K562 (cell line): Measurements from ENCODE around the gene RBX1. TPM values are rescaled to one million over a fixed set of nuclear protein-coding genes. Genes with fewer than 3 reads are reported as not detected.
A peak's percentile ranks its signal among the peaks of the same experiment; 100 is the strongest.

ENCODE experiments used
- ASH1L ChIP-seq: fragments of 450-650 bp; IDR thresholded peaks from 2 replicates; pipeline ENCODE4 v1.6.1; 2018; ENCODE audit warnings: borderline replicate concordance, mild to moderate bottlenecking, low read depth; ENCODE audit not compliant: partially characterized antibody
- CHD4 ChIP-seq: fragments of 200-600 bp; sonication (generic); IDR thresholded peaks from 3 replicates; pipeline ENCODE4 v1.6.1; 2012; ENCODE audit warnings: low read depth, mild to moderate bottlenecking, mixed read lengths, low read length, inconsistent platforms; ENCODE audit not compliant: insufficient read depth, insufficient replicate concordance, poor library complexity, severe bottlenecking
- DMBX1 ChIP-seq: fragments of 250-450 bp; sonication (Bioruptor Pico); IDR thresholded peaks from 2 replicates; pipeline ENCODE4 v1.8.0; 2022; ENCODE audit warnings: inconsistent platforms, mild to moderate bottlenecking, moderate library complexity, borderline replicate concordance
- ETV5 ChIP-seq: sonication (generic); formaldehyde crosslinking; IDR thresholded peaks from 2 replicates; pipeline ENCODE4 v1.4.0; 2020; ENCODE audit warnings: low read depth, mild to moderate bottlenecking, missing genetic modification reagents
- HMG20B ChIP-seq: fragments of 250-450 bp; sonication (Bioruptor Pico); IDR thresholded peaks from 2 replicates; pipeline ENCODE4 v1.5.0; 2021; ENCODE audit warnings: mild to moderate bottlenecking
- NR2C1 ChIP-seq, 2 experiments: fragments of 450-650 bp; IDR thresholded peaks; 2 replicates each; pipeline ENCODE4 v1.6.1; 2017; ENCODE audit warnings: mild to moderate bottlenecking in 2 of 2, antibody characterized with exemption in 1 of 2, inconsistent platforms in 1 of 2, missing compliant biosample characterization in 1 of 2, missing genetic modification characterization in 1 of 2
- NR2C2 ChIP-seq, 2 experiments: fragments of 200-800 bp in 1 of 2; sonication (Bioruptor generic) in 1 of 2; sonication (generic) in 1 of 2; formaldehyde crosslinking in 1 of 2; IDR thresholded peaks; 2 replicates each; pipeline versions ENCODE4 v1.6.1 to v1.8.0; 2016 to 2022; ENCODE audit warnings: mild to moderate bottlenecking in 1 of 2, missing compliant biosample characterization in 1 of 2, missing genetic modification characterization in 1 of 2, missing genetic modification reagents in 1 of 2
- RBM25 ChIP-seq: fragments of 200-400 bp; formaldehyde crosslinking; IDR thresholded peaks from 2 replicates; pipeline ENCODE4 v1.6.1; 2018; ENCODE audit warnings: low read length, low read depth, moderate library complexity; ENCODE audit not compliant: severe bottlenecking
- RNF2 ChIP-seq: sonication (generic); IDR thresholded peaks from 2 replicates; pipeline ENCODE4 v1.6.1; 2016
- SFPQ ChIP-seq: fragments of 200-400 bp; formaldehyde crosslinking; IDR thresholded peaks from 2 replicates; pipeline ENCODE4 v1.6.1; 2017; ENCODE audit warnings: mild to moderate bottlenecking, low read depth, low read length, moderate library complexity
- SRSF9 ChIP-seq: fragments of 200-400 bp; formaldehyde crosslinking; IDR thresholded peaks from 2 replicates; pipeline ENCODE4 v1.6.1; 2017; ENCODE audit warnings: low read depth, low read length, borderline replicate concordance
- TSC22D4 ChIP-seq: fragments of 450-650 bp; IDR thresholded peaks from 2 replicates; pipeline ENCODE4 v1.6.1; 2016; ENCODE audit warnings: missing genetic modification characterization, missing biosample characterization, control low read depth
- ZBTB34 ChIP-seq: fragments of 250-450 bp; sonication (Bioruptor Pico); IDR thresholded peaks from 2 replicates; pipeline ENCODE4 v1.8.0; 2021; ENCODE audit warnings: mild to moderate bottlenecking, moderate library complexity
- ZNF133 ChIP-seq: fragments of 250-450 bp; sonication (Bioruptor Pico); IDR thresholded peaks from 2 replicates; pipeline ENCODE4 v1.4.0; 2020; ENCODE audit warnings: mild to moderate bottlenecking
- ZNF143 ChIP-seq: sonication (generic); formaldehyde crosslinking; IDR thresholded peaks from 2 replicates; pipeline ENCODE4 v1.9.0; 2022; ENCODE audit warnings: mild to moderate bottlenecking, missing genetic modification reagents
- ZNF518B ChIP-seq: fragments of 250-450 bp; sonication (Bioruptor Pico); IDR thresholded peaks from 2 replicates; pipeline ENCODE4 v1.5.0; 2021; ENCODE audit warnings: mild to moderate bottlenecking, moderate library complexity
- polyA plus RNA-seq, 8 experiments: library from polyadenylated mRNA; depleted of rRNA in 4 of 8; stranded (reverse) in 5 of 8; unstranded in 3 of 8; fragments of >200 nt; fragmentation: Nextera tagmentation in 2 of 8; fragmentation: Illumina TruSeq in 1 of 8; extraction: Ambion mirVana in 2 of 8; extraction: Trizol in 1 of 8; gene quantifications; 2 replicates each; pipeline versions ENCODE4 v1.2.1 to v1.2.3, GENCODE V29; 2011 to 2014; ENCODE audit warnings: inconsistent platforms in 1 of 8, missing spikeins in 1 of 8
- total RNA-seq, 7 experiments: library from RNA; depleted of rRNA in 6 of 7; stranded (reverse); fragments of >200 nt in 6 of 7; fragmentation: Illumina TruSeq in 2 of 7; extraction: Trizol in 2 of 7; gene quantifications; 2 replicates each; pipeline versions ENCODE4 v1.2.1 to v1.2.3, GENCODE V29; 2011 to 2021; ENCODE audit warnings: low replicate concordance in 1 of 7

The RBX1 gene
- total and polyA plus RNA-seq, 9 of the 15 experiments (the other 6 are each of a cell fraction or from before 2014, with no cell fraction given): 44.0 to 259 (median 67.9) TPM

GRCh38 chr22:40950962-40951794, at the start of gene RBX1 (continued):
- TF ChIP-seq CHD4 (no peak), ZBTB34 (no peak), NR2C1 (IDR thresholded peaks at IDR 0.05) (peak; percentile 68), NR2C1 (tag; IDR thresholded peaks at IDR 0.05) (peak; percentile 48), DMBX1 (no peak), SFPQ (no peak), HMG20B (CRISPR knock-in tag) (no peak), ZNF143 (CRISPR knock-in tag) (no peak), RBM25 (peak; percentile 45), TSC22D4 (no peak), ETV5 (CRISPR knock-in tag) (no peak), SRSF9 (no peak), ZNF133 (CRISPR knock-in tag) (no peak), NR2C2 (CRISPR knock-in tag; IDR thresholded peaks at IDR 0.05) (no peak), NR2C2 (tag; IDR thresholded peaks at IDR 0.05) (peak; percentile 97), ZNF518B (CRISPR knock-in tag) (no peak), RNF2 (no peak), ASH1L (peak; percentile 90)
